A549 (cell line): ENCODE data around the gene SORCS3. TPM values are rescaled to one million over a fixed set of nuclear protein-coding genes. Genes with fewer than 3 reads are reported as not detected.

Experiments used
- ATAC-seq, 2 experiments: fragments of 200-7000 bp in 1 of 2; fragments of >200 bp in 1 of 2; cut with Nextera tagmentation in 1 of 2; cut with Tn5 transposase in 1 of 2; 3 replicates each; pipeline versions ENCODE4 v1.8.0 to v1.9.1; 2018 to 2020; ENCODE audit warnings: mild to moderate bottlenecking in 1 of 2, moderate library complexity in 1 of 2
- CTCF ChIA-PET: fragments of 300-600 bp; sonication (Branson Sonifier 250); formaldehyde crosslinking; extraction: SDS; loops from one replicate; lab custom pipeline; 2021; ENCODE audit warnings: antibody characterized with exemption, inconsistent platforms; lab: Yijun Ruan, JAX
- POLR2A ChIA-PET: fragments of 350-600 bp; formaldehyde crosslinking; extraction: SDS; loops from one replicate; lab custom pipeline; 2021; ENCODE audit warnings: antibody characterized with exemption, inconsistent platforms; lab: Yijun Ruan, JAX
- DNase-seq, 2 experiments: peaks; one replicate each; pipeline versions ENCODE4 v3.0.0 to v3.0.0-alpha.2; 2011 to 2016; ENCODE audit warnings: low read depth in 1 of 2, low spot score in 1 of 2
- FAIRE-seq: peaks from 2 replicates; lab custom pipeline; 2011; peaks lifted over from hg19 to GRCh38; lab: Jason Lieb, UNC
- H3K27ac ChIP-seq, 2 experiments: fragments of >200 bp; sonication (Bioruptor Twin); formaldehyde crosslinking; 3 replicates each; pipeline ENCODE4 v1.5.1; 2016 to 2017
- H3K4me1 ChIP-seq: fragments of >200 bp; sonication (Bioruptor Twin); formaldehyde crosslinking; 3 replicates; pipeline ENCODE4 v1.6.1; 2016
- H3K4me2 ChIP-seq: fragments of >200 bp; sonication (Bioruptor Twin); formaldehyde crosslinking; 3 replicates; pipeline ENCODE4 v1.6.1; 2016
- H3K4me3 ChIP-seq: fragments of >200 bp; sonication (Bioruptor Twin); formaldehyde crosslinking; 3 replicates; pipeline ENCODE4 v1.5.1; 2016
- H3K9me3 ChIP-seq: fragments of >200 bp; sonication (Bioruptor Twin); formaldehyde crosslinking; 3 replicates; pipeline ENCODE4 v1.6.1; 2016
- BHLHE40 ChIP-seq: IDR thresholded peaks from 2 replicates; pipeline ENCODE4 v1.6.1; 2012; ENCODE audit warnings: low read depth, low read length, inconsistent platforms
- CBX8 ChIP-seq: fragments of 200-600 bp; sonication (generic); IDR thresholded peaks from 2 replicates; pipeline ENCODE4 v1.6.1; 2016
- CHD2 ChIP-seq: fragments of 150-350 bp; IDR thresholded peaks from 2 replicates; pipeline ENCODE4 v1.6.1; 2014; ENCODE audit warnings: low read length; ENCODE audit not compliant: partially characterized antibody
- CHD4 ChIP-seq: fragments of 200-600 bp; sonication (generic); IDR thresholded peaks from 2 replicates; pipeline ENCODE4 v1.6.1; 2016; ENCODE audit warnings: antibody characterized with exemption, mild to moderate bottlenecking, borderline replicate concordance
- CTCF ChIP-seq: fragments of >200 bp; sonication (Bioruptor Twin); formaldehyde crosslinking; IDR thresholded peaks from 3 replicates; pipeline ENCODE4 v1.5.1; 2016
- EHF ChIP-seq: fragments of 250-450 bp; sonication (Bioruptor Pico); IDR thresholded peaks from 2 replicates; pipeline ENCODE4 v1.5.0; 2020; ENCODE audit warnings: mild to moderate bottlenecking
- ESRRA ChIP-seq: fragments of 150-350 bp; IDR thresholded peaks from 2 replicates; pipeline ENCODE4 v1.6.1; 2014; ENCODE audit warnings: mild to moderate bottlenecking, low read length, borderline replicate concordance
- FOSB ChIP-seq: fragments of 250-450 bp; sonication (Bioruptor Pico); IDR thresholded peaks from 2 replicates; pipeline ENCODE4 v1.5.0; 2020; ENCODE audit warnings: mild to moderate bottlenecking, moderate library complexity
- FOSL2 ChIP-seq, 2 experiments: fragments of 450-650 bp in 1 of 2; fragments of >200 bp in 1 of 2; sonication (Bioruptor Twin) in 1 of 2; formaldehyde crosslinking; IDR thresholded peaks; 2 replicates each; pipeline versions ENCODE4 v1.5.0 to v1.6.1; 2016 to 2020; ENCODE audit warnings: mild to moderate bottlenecking in 1 of 2, moderate library complexity in 1 of 2
- FOXS1 ChIP-seq: fragments of 250-450 bp; sonication (Bioruptor Pico); IDR thresholded peaks from 2 replicates; pipeline ENCODE4 v1.5.0; 2020; ENCODE audit warnings: mild to moderate bottlenecking, moderate library complexity
- HES2 ChIP-seq: fragments of >200 bp; sonication (Bioruptor Twin); formaldehyde crosslinking; IDR thresholded peaks from 2 replicates; pipeline ENCODE4 v1.6.1; 2016
- HOXB13 ChIP-seq: fragments of 250-450 bp; sonication (Bioruptor Pico); IDR thresholded peaks from 2 replicates; pipeline ENCODE4 v1.5.0; 2020; ENCODE audit warnings: low read depth, mild to moderate bottlenecking, moderate library complexity
- JUNB ChIP-seq: fragments of >200 bp; sonication (Bioruptor Twin); formaldehyde crosslinking; IDR thresholded peaks from 2 replicates; pipeline ENCODE4 v1.6.1; 2016
- KDM5A ChIP-seq: fragments of 200-600 bp; sonication (generic); IDR thresholded peaks from 2 replicates; pipeline ENCODE4 v1.6.1; 2016; ENCODE audit warnings: antibody characterized with exemption, mild to moderate bottlenecking
- MAZ ChIP-seq: fragments of 150-350 bp; IDR thresholded peaks from 2 replicates; pipeline ENCODE4 v1.6.1; 2014; ENCODE audit warnings: antibody characterized with exemption, low read depth, low read length, borderline replicate concordance
- NPAS2 ChIP-seq: fragments of 250-450 bp; sonication (Bioruptor Pico); IDR thresholded peaks from 2 replicates; pipeline ENCODE4 v1.8.0; 2022; ENCODE audit warnings: mild to moderate bottlenecking, moderate library complexity, borderline replicate concordance
- PBX3 ChIP-seq: IDR thresholded peaks from 2 replicates; pipeline ENCODE4 v1.6.1; 2012
- PHF8 ChIP-seq: fragments of 200-600 bp; sonication (generic); IDR thresholded peaks from 2 replicates; pipeline ENCODE4 v1.6.1; 2016; ENCODE audit warnings: low read depth, mild to moderate bottlenecking, antibody characterized with exemption, moderate library complexity, borderline replicate concordance
- POLR2A ChIP-seq: IDR thresholded peaks from 2 replicates; pipeline ENCODE4 v1.6.1; 2012; ENCODE audit warnings: mild to moderate bottlenecking, low read length
- POLR2AphosphoS2 ChIP-seq: conservative IDR thresholded peaks from 2 replicates; pipeline ENCODE4 v1.6.1; 2012; ENCODE audit warnings: low read length, improper control_type of control experiment, inconsistent platforms
- RCOR1 ChIP-seq: fragments of 150-350 bp; IDR thresholded peaks from 2 replicates; pipeline ENCODE4 v1.6.1; 2014; ENCODE audit warnings: antibody characterized with exemption, low read length, low read depth
- RFX5 ChIP-seq: fragments of 450-650 bp; IDR thresholded peaks from 2 replicates; pipeline ENCODE4 v1.7.1; 2014; ENCODE audit warnings: antibody characterized with exemption, mild to moderate bottlenecking, moderate library complexity
- SREBF2 ChIP-seq: fragments of 450-650 bp; IDR thresholded peaks from 2 replicates; pipeline ENCODE4 v1.6.1; 2014; ENCODE audit warnings: mild to moderate bottlenecking, moderate library complexity
- TFCP2L1 ChIP-seq: fragments of 250-450 bp; sonication (Bioruptor Pico); IDR thresholded peaks from 2 replicates; pipeline ENCODE4 v1.5.0; 2021; ENCODE audit warnings: mild to moderate bottlenecking
- ZC3H11A ChIP-seq: fragments of 450-650 bp; IDR thresholded peaks from 2 replicates; pipeline ENCODE4 v1.6.1; 2014; ENCODE audit warnings: antibody characterized with exemption, mild to moderate bottlenecking
- ZNF302 ChIP-seq: fragments of 250-450 bp; sonication (Bioruptor Pico); IDR thresholded peaks from 2 replicates; pipeline ENCODE4 v1.9.0; 2021; ENCODE audit warnings: inconsistent platforms, mild to moderate bottlenecking, moderate library complexity
- ZSCAN20 ChIP-seq: fragments of 250-450 bp; sonication (Bioruptor Pico); IDR thresholded peaks from 2 replicates; pipeline ENCODE4 v1.8.0; 2022; ENCODE audit warnings: mild to moderate bottlenecking, moderate library complexity
- WGBS: methylation state at CpG from one replicate; pipeline ENCODE4 v1.1.6; 2017; ENCODE audit errors: missing lambda C conversion rate; 5-methylcytosine and 5-hydroxymethylcytosine counted together
- polyA plus RNA-seq, 4 experiments: library from polyadenylated mRNA; depleted of rRNA in 3 of 4; stranded (reverse); fragments of >200 nt; fragmentation: RNase III in 1 of 4; extraction: RNeasy Plus Mini Kit Qiagen cat#74134 plus additional on column Dnase treatment in 1 of 4; gene quantifications; 2 replicates in 3 of 4; 3 replicates in 1 of 4; pipeline ENCODE4 v1.2.3, GENCODE V29; 2011 to 2017
- TF ChIP-seq, protein P1 (sequence below): IDR thresholded peaks from 2 replicates; pipeline ENCODE4 v1.6.1; 2012; ENCODE audit warnings: low read depth, borderline replicate concordance
- TF ChIP-seq, protein P2 (sequence below): fragments of 250-450 bp; sonication (Bioruptor Pico); IDR thresholded peaks from 2 replicates; pipeline ENCODE4 v1.5.0; 2020; ENCODE audit warnings: low read depth, mild to moderate bottlenecking, moderate library complexity
- TF ChIP-seq, protein P3 (sequence below): fragments of 150-350 bp; IDR thresholded peaks from 2 replicates; pipeline ENCODE4 v1.6.1; 2014; ENCODE audit warnings: low read depth, mild to moderate bottlenecking, low read length

SORCS3 gene
- polyA plus RNA-seq, 2 of the 4 experiments (the other 2 are of a cell fraction) = not detected

GRCh38 chr10:105274556-105275070 is 633.5 kb downstream of the SORCS3 start:
- CTCF ChIA-PET = no interaction called here
- ATAC-seq (no peak), FAIRE-seq (no peak), DNase-seq (no peak)
- TF ChIP-seq JUNB (no peak), RCOR1 (no peak), FOXS1 (CRISPR knock-in tag) (no peak), ZC3H11A (no peak), CBX8 (no peak), NPAS2 (CRISPR knock-in tag) (no peak), TFCP2L1 (CRISPR knock-in tag) (no peak), MAZ (no peak), FOSL2 (IDR thresholded peaks at IDR 0.05) (no peak), FOSL2 (CRISPR knock-in tag; IDR thresholded peaks at IDR 0.05) (no peak), SREBF2 (no peak), PBX3 (no peak), ESRRA (no peak), PHF8 (no peak), POLR2A (no peak), EHF (CRISPR knock-in tag) (no peak), CTCF (no peak), HOXB13 (CRISPR knock-in tag) (no peak), KDM5A (no peak)
- TF ChIP-seq, protein P1, sequence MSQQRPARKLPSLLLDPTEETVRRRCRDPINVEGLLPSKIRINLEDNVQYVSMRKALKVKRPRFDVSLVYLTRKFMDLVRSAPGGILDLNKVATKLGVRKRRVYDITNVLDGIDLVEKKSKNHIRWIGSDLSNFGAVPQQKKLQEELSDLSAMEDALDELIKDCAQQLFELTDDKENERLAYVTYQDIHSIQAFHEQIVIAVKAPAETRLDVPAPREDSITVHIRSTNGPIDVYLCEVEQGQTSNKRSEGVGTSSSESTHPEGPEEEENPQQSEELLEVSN = no peak
- TF ChIP-seq, protein P2, sequence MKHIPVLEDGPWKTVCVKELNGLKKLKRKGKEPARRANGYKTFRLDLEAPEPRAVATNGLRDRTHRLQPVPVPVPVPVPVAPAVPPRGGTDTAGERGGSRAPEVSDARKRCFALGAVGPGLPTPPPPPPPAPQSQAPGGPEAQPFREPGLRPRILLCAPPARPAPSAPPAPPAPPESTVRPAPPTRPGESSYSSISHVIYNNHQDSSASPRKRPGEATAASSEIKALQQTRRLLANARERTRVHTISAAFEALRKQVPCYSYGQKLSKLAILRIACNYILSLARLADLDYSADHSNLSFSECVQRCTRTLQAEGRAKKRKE = no peak
- Histone ChIP-seq H3K4me3 (no peak overlapping the region), H3K9me3 (no peaks in the 10 kb centered on the region), H3K4me1 (no peaks in the 10 kb centered on the region), H3K27ac (no peak overlapping the region), H3K4me2 (no peak overlapping the region)
- POLR2A ChIA-PET = no interaction called here
- 2% methylated on average over 3 of the region's 3 CpGs for WGBS

GRCh38 chr10:105278439-105278838 is 637.3 kb downstream of the SORCS3 start:
- no peak for DNase-seq
- CTCF ChIA-PET = no interaction called here
- POLR2A ChIA-PET = no interaction called here
- Histone ChIP-seq H3K4me1 (no peaks in the 10 kb centered on the region), H3K4me3 (no peak overlapping the region)
- no peak for TF ChIP-seq POLR2AphosphoS2
- TF ChIP-seq ZSCAN20 (CRISPR knock-in tag) = no peak
- no peak for TF ChIP-seq RFX5
- no peak for TF ChIP-seq POLR2A
- no peak for TF ChIP-seq FOSB (CRISPR knock-in tag)
- no peak for TF ChIP-seq ZNF302
- TF ChIP-seq BHLHE40 = no peak
- TF ChIP-seq, protein P3, sequence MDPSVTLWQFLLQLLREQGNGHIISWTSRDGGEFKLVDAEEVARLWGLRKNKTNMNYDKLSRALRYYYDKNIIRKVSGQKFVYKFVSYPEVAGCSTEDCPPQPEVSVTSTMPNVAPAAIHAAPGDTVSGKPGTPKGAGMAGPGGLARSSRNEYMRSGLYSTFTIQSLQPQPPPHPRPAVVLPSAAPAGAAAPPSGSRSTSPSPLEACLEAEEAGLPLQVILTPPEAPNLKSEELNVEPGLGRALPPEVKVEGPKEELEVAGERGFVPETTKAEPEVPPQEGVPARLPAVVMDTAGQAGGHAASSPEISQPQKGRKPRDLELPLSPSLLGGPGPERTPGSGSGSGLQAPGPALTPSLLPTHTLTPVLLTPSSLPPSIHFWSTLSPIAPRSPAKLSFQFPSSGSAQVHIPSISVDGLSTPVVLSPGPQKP = no peak
- no peak for TF ChIP-seq HES2
- no peak for TF ChIP-seq MAZ
- no peak for TF ChIP-seq CHD4
- no peak for TF ChIP-seq CHD2
- TF ChIP-seq, all 56 proteins: peak for 0
- H3K4me2 ChIP-seq = no peak overlapping the region
- FAIRE-seq (no peak), ATAC-seq (no peak)
- H3K27ac ChIP-seq = no peak overlapping the region
- 48% methylated on average over 7 of the region's 7 CpGs for WGBS
- no peaks in the 10 kb centered on the region for H3K9me3 ChIP-seq
